Stimulated activated CD4-positive, alpha-beta T cell treated with anti-CD3 and anti-CD28 coated beads, Interleukin-2, amount 100 ng/mL, for 4 hours (primary cell): ENCODE data around the gene CAPRIN2.

Source experiments
- DNase-seq: peaks from one replicate; pipeline ENCODE4 v3.0.0-alpha.2; 2020; ENCODE audit warnings: low read depth

CAPRIN2 gene

GRCh38 chr12:30764251-30764650 lies 9.5 kb upstream of the CAPRIN2 start:
- DNase-seq = no peak

- DNase-seq = no peak
These were observed 8.3 kb upstream of the CAPRIN2 start for GRCh38 chr12:30763053-30763452.

GRCh38 chr12:30761730-30762129 lies 7.0 kb upstream of the CAPRIN2 start:
- DNase-seq = no peak

GRCh38 chr12:30757316-30757715 lies 2.6 kb upstream of the CAPRIN2 start:
- no peak for DNase-seq

GRCh38 chr12:30756074-30756473 lies 1.3 kb upstream of the CAPRIN2 start:
- no peak for DNase-seq

GRCh38 chr12:30755395-30755762 lies 628 bp upstream of the CAPRIN2 start:
- no peak for DNase-seq

GRCh38 chr12:30754383-30754749 lies 385 bp downstream of the CAPRIN2 start:
- DNase-seq = no peak

- DNase-seq = no peak
These were observed 884 bp downstream of the CAPRIN2 start for GRCh38 chr12:30753751-30754382.

GRCh38 chr12:30753233-30753632 lies 1.5 kb downstream of the CAPRIN2 start:
- no peak for DNase-seq

GRCh38 chr12:30752255-30752654 lies 2.5 kb downstream of the CAPRIN2 start:
- no peak for DNase-seq

- DNase-seq = no peak
These were observed 6.6 kb downstream of the CAPRIN2 start for GRCh38 chr12:30748147-30748546.

- DNase-seq = no peak
These were observed 8.6 kb downstream of the CAPRIN2 start for GRCh38 chr12:30746190-30746589.

GRCh38 chr12:30744321-30744720 lies 10.4 kb downstream of the CAPRIN2 start:
- DNase-seq = no peak

- DNase-seq = no peak
These were observed 14.5 kb downstream of the CAPRIN2 start for GRCh38 chr12:30740274-30740673.

- no peak for DNase-seq
These were observed 15.7 kb downstream of the CAPRIN2 start for GRCh38 chr12:30739020-30739419.

GRCh38 chr12:30732954-30733637 lies 21.7 kb downstream of the CAPRIN2 start:
- no peak for DNase-seq

GRCh38 chr12:30730011-30730410 lies 24.7 kb downstream of the CAPRIN2 start:
- no peak for DNase-seq

GRCh38 chr12:30729547-30729946 lies 25.2 kb downstream of the CAPRIN2 start:
- DNase-seq = no peak

GRCh38 chr12:30726647-30727046 lies 28.1 kb downstream of the CAPRIN2 start:
- no peak for DNase-seq

- DNase-seq = no peak
These were observed 29.0 kb downstream of the CAPRIN2 start for GRCh38 chr12:30725739-30726138.

- no peak for DNase-seq
These were observed 35.7 kb downstream of the CAPRIN2 start for GRCh38 chr12:30719060-30719459.

GRCh38 chr12:30707613-30708342 lies 47.0 kb downstream of the CAPRIN2 start:
- DNase-seq = no peak

GRCh38 chr12:30706476-30706875 lies 48.3 kb downstream of the CAPRIN2 start:
- DNase-seq = no peak
